ENCODE measurements around the gene PKD2. TPM values are rescaled to one million over a fixed set of nuclear protein-coding genes. Genes with fewer than 3 reads are reported as not detected.

The PKD2 gene
- total RNA-seq, 2 experiments from 2014 or later = 3.8 to 4.5 TPM

DNA sequence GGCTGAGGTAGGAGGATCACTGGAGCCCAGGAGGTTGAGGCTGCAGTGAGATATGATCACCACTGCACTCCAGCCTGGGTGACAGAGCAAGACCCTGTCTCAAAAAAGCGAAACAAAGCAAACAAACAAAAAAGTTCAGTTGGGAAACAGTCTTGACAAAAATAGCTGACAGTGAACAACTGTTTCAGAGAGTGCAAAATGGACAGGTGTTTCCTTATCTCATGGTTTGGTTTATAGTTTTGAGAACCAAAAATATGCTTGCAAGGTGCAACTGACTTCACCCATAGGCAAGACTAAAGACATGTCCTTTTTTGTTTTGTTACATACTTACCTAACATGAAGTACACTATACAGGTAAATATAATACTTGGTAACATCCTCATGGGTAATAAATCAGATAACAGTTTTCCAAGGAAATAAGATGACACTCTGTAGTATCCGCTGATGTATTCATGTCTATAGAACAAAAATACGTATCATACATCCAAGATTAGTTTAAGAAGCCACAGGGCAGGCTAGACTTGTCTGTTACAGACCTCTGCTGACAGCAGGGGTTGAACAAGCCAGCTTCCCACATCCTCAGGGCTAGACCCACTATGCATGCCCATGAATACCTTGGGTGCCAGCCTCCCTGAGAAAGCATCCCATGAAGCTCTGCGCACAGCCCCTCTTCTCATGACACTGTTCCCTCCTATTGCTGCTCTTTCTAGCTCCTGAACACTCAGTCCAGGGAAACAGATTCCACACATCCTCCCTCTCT, 91.7 kb downstream of the PKD2 start:
- no peak for DNase-seq (ENCODE audit: low spot score)
- Histone ChIP-seq H2AFZ (ENCODE audit: low read length) (no peak overlapping the region), H3K36me3 (ENCODE audit: insufficient read depth, low read length) (no peaks in the 10 kb centered on the region), H3K9me2 (ENCODE audit: insufficient read depth, low read length) (no peaks in the 10 kb centered on the region), H3K4me3 (ENCODE audit: low read depth, low read length, poor library complexity, severe bottlenecking) (no peak overlapping the region), H3K79me2 (ENCODE audit: insufficient read depth, low read depth, low read length) (no peaks in the 10 kb centered on the region), H3K4me2 (ENCODE audit: low read length) (no peak overlapping the region), H3K27ac (ENCODE audit: low read depth, low read length, poor library complexity, severe bottlenecking) (no peak overlapping the region), H4K20me1 (ENCODE audit: insufficient read depth, low read length) (no peaks in the 10 kb centered on the region), H3K9me3 (ENCODE audit: low read length) (no peaks in the 10 kb centered on the region), H3K4me1 (ENCODE audit: insufficient read depth, low read length, poor library complexity, severe bottlenecking) (no peaks in the 10 kb centered on the region)
- no TSS peak for BruUV-seq (replicated peaks)
- TF ChIP-seq EZH2phosphoT487 (IDR thresholded peaks at IDR 0.05; ENCODE audit: borderline replicate concordance, low read depth, low read length) = no peak
- TF ChIP-seq, protein P1, sequence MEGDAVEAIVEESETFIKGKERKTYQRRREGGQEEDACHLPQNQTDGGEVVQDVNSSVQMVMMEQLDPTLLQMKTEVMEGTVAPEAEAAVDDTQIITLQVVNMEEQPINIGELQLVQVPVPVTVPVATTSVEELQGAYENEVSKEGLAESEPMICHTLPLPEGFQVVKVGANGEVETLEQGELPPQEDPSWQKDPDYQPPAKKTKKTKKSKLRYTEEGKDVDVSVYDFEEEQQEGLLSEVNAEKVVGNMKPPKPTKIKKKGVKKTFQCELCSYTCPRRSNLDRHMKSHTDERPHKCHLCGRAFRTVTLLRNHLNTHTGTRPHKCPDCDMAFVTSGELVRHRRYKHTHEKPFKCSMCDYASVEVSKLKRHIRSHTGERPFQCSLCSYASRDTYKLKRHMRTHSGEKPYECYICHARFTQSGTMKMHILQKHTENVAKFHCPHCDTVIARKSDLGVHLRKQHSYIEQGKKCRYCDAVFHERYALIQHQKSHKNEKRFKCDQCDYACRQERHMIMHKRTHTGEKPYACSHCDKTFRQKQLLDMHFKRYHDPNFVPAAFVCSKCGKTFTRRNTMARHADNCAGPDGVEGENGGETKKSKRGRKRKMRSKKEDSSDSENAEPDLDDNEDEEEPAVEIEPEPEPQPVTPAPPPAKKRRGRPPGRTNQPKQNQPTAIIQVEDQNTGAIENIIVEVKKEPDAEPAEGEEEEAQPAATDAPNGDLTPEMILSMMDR (conservative IDR thresholded peaks at IDR 0.05; ENCODE audit: low read length) = no peak
- CTCF ChIA-PET (ENCODE audit: unreplicated experiment) = no interaction called here
- POLR2A ChIA-PET = interaction anchor here (0.6 kb wide), 1 partner anchor 257 kb away, joined by 3 read pairs; no protein-coding TSS in a partner anchor
- intact Hi-C loops (cut with micrococcal nuclease; ENCODE audit: unreplicated experiment) = no loop called here

DNA sequence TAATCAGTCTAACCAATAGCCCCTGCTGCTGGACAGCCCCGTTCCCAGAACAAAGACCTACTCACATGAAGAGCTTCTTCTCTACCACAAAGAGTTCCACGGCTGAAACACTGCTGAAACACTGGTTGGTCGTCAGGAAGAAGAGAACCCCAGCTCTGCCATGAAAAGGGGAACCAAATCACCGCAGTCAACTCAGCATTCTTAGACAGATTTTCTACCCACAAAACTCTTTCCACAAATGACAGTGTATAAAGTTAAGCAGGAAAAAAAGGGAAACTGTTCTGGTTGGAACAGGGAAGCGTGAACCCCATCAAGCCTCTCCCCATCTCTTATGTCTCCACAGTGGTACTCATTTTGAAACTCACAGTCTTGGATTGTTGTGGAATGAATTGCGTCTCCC, 93.7 kb downstream of the PKD2 start:
- Histone ChIP-seq H3K4me1 (ENCODE audit: insufficient read depth, low read length, poor library complexity, severe bottlenecking) (no peaks in the 10 kb centered on the region), H3K36me3 (ENCODE audit: insufficient read depth, low read length) (no peaks in the 10 kb centered on the region), H3K4me2 (ENCODE audit: low read length) (no peak overlapping the region), H3K4me3 (ENCODE audit: low read depth, low read length, poor library complexity, severe bottlenecking) (no peak overlapping the region), H2AFZ (ENCODE audit: low read length) (no peak overlapping the region), H4K20me1 (ENCODE audit: insufficient read depth, low read length) (no peaks in the 10 kb centered on the region), H3K79me2 (ENCODE audit: insufficient read depth, low read depth, low read length) (no peaks in the 10 kb centered on the region), H3K9me2 (ENCODE audit: insufficient read depth, low read length) (no peaks in the 10 kb centered on the region), H3K9me3 (ENCODE audit: low read length) (no peaks in the 10 kb centered on the region), H3K27ac (ENCODE audit: low read depth, low read length, poor library complexity, severe bottlenecking) (no peak overlapping the region)
- ChIA-PET CTCF (ENCODE audit: unreplicated experiment) (no interaction called here), POLR2A (no interaction called here)
- DNase-seq (ENCODE audit: low spot score) = no peak
- TF ChIP-seq, protein P1 (conservative IDR thresholded peaks at IDR 0.05; ENCODE audit: low read length) = no peak
- TF ChIP-seq EZH2phosphoT487 (IDR thresholded peaks at IDR 0.05; ENCODE audit: borderline replicate concordance, low read depth, low read length) = no peak
- intact Hi-C loops (cut with micrococcal nuclease; ENCODE audit: unreplicated experiment) = no loop called here
- BruUV-seq (replicated peaks) = no TSS peak

DNA sequence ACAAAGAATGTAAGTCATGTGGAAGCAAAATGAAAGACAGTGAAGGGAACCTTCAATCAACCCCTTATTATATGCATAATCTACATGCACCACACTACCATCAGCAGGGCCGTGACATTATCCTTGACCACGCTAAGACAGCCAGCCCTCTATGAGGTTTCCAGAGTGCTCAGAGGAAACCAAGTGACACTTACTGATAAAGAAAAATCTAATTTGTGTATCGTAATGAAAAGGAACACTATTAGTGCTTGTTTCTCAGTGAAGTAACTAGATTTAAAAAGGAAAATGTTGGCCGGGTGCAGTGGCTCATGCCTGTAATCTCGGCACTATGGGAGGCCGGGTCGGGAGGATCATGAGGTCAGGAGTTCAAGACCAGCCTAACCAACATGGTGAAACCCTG, 94.6 kb downstream of the PKD2 start:
- CTCF ChIA-PET (ENCODE audit: unreplicated experiment) = no interaction called here
- no peaks in the 10 kb centered on the region for H3K79me2 ChIP-seq (ENCODE audit: insufficient read depth, low read depth, low read length)
- no peak overlapping the region for H3K27ac ChIP-seq (ENCODE audit: low read depth, low read length, poor library complexity, severe bottlenecking)
- no peaks in the 10 kb centered on the region for H3K4me1 ChIP-seq (ENCODE audit: insufficient read depth, low read length, poor library complexity, severe bottlenecking)
- H3K9me3 ChIP-seq (ENCODE audit: low read length) = no peaks in the 10 kb centered on the region
- H3K9me2 ChIP-seq (ENCODE audit: insufficient read depth, low read length) = no peaks in the 10 kb centered on the region
- H3K4me3 ChIP-seq (ENCODE audit: low read depth, low read length, poor library complexity, severe bottlenecking) = no peak overlapping the region
- BruUV-seq (replicated peaks) = no TSS peak
- intact Hi-C loops (cut with micrococcal nuclease; ENCODE audit: unreplicated experiment) = no loop called here
- no peaks in the 10 kb centered on the region for H3K36me3 ChIP-seq (ENCODE audit: insufficient read depth, low read length)
- DNase-seq (ENCODE audit: low spot score) = no peak
- TF ChIP-seq, protein P1 (conservative IDR thresholded peaks at IDR 0.05; ENCODE audit: low read length) = no peak
- TF ChIP-seq EZH2phosphoT487 (IDR thresholded peaks at IDR 0.05; ENCODE audit: borderline replicate concordance, low read depth, low read length) = no peak
- POLR2A ChIA-PET = no interaction called here
- H4K20me1 ChIP-seq (ENCODE audit: insufficient read depth, low read length) = no peaks in the 10 kb centered on the region
- no peak overlapping the region for H3K4me2 ChIP-seq (ENCODE audit: low read length)
- H2AFZ ChIP-seq (ENCODE audit: low read length) = no peak overlapping the region

Data from OCI-LY7 (cell line).